ENCODE measurements around the gene C9orf152.
A peak's percentile ranks its signal among the peaks of the same experiment; 100 is the strongest.

The C9orf152 gene

GRCh38 chr9:110179734-110180133, 28.2 kb downstream of the C9orf152 start:
- DNase-seq, result peak; percentile 39

GRCh38 chr9:110178281-110178680, 29.7 kb downstream of the C9orf152 start:
- no peak for DNase-seq

GRCh38 chr9:110175275-110175968, 32.5 kb downstream of the C9orf152 start:
- no peak for DNase-seq

GRCh38 chr9:110173322-110173642, 34.7 kb downstream of the C9orf152 start:
- no peak for DNase-seq

GRCh38 chr9:110170357-110171257, 37.4 kb downstream of the C9orf152 start:
- DNase-seq, result no peak

- no peak for DNase-seq
Observed at GRCh38 chr9:110168486-110168885, 39.5 kb downstream of the C9orf152 start.

GRCh38 chr9:110161940-110162339, 46.0 kb downstream of the C9orf152 start:
- DNase-seq, result no peak

GRCh38 chr9:110160685-110161084, 47.3 kb downstream of the C9orf152 start:
- no peak for DNase-seq

GRCh38 chr9:110160123-110160522, 47.8 kb downstream of the C9orf152 start:
- peak; percentile 46 for DNase-seq

GRCh38 chr9:110157823-110158664, 49.9 kb downstream of the C9orf152 start:
- no peak for DNase-seq

GRCh38 chr9:110156902-110157301, 51.1 kb downstream of the C9orf152 start:
- DNase-seq, result peak; percentile 90

- no peak for DNase-seq
Observed at GRCh38 chr9:110156416-110156815, 51.5 kb downstream of the C9orf152 start.

GRCh38 chr9:110155751-110156150, 52.2 kb downstream of the C9orf152 start:
- DNase-seq, result peak; percentile 45

GRCh38 chr9:110153431-110153830, 54.5 kb downstream of the C9orf152 start:
- DNase-seq, result no peak

GRCh38 chr9:110152704-110153374, 55.1 kb downstream of the C9orf152 start:
- peak; percentile 78 for DNase-seq

Data from hematopoietic multipotent progenitor cell treated with erythropoietin and hydrocortisone succinate and interleukin-3 and kit ligand, for 8 days (in vitro differentiated cells).